IMR-90 (cell line): ENCODE results near the gene FXR2. TPM values are rescaled to one million over a fixed set of nuclear protein-coding genes. Genes with fewer than 3 reads are reported as not detected.
"Not testable (repeated sequence)": the region's sequence is repeated elsewhere in the genome, so short reads cannot be mapped to it uniquely, and the experiment has no call there.

ENCODE experiments used
- ATAC-seq: fragments of 200-7000 bp; cut with Tn5 transposase; 2 replicates; pipeline ENCODE4 v1.9.1; 2020; ENCODE audit warnings: low read depth, mild to moderate bottlenecking, moderate library complexity
- BruUV-seq: library from RNA; stranded (reverse); fragments of 400-500 nt; replicated peaks from 2 replicates; lab custom pipeline; 2021; lab: Mats Ljungman, UMichigan
- CTCF ChIA-PET: fragments of 300-600 bp; formaldehyde crosslinking; extraction: SDS; loops from one replicate; lab custom pipeline; 2021; ENCODE audit warnings: antibody characterized with exemption; lab: Yijun Ruan, JAX
- POLR2A ChIA-PET: fragments of 300-600 bp; sonication (Branson Sonifier 250); formaldehyde crosslinking; loops from one replicate; lab custom pipeline; 2022; ENCODE audit warnings: antibody characterized with exemption; ENCODE audit not compliant: unreplicated experiment; lab: Charles Lee
- DNase-seq: peaks from one replicate; pipeline ENCODE4 v3.0.0; 2013
- H2AFZ ChIP-seq: replicated peaks from 2 replicates; pipeline ENCODE3; 2013; ENCODE audit warnings: low read length, mild to moderate bottlenecking; ENCODE audit not compliant: poor library complexity
- H2AK5ac ChIP-seq: 2 replicates; pipeline ENCODE4 v1.6.1; 2013; ENCODE audit warnings: low read depth, low read length, inconsistent platforms
- H2AK9ac ChIP-seq: replicated peaks from 2 replicates; pipeline ENCODE3; 2013; ENCODE audit warnings: mild to moderate bottlenecking, low read depth, low read length, moderate library complexity; ENCODE audit not compliant: poor library complexity
- H2BK120ac ChIP-seq: 2 replicates; pipeline ENCODE4 v1.6.1; 2013; ENCODE audit warnings: low read depth, low read length, inconsistent platforms
- H2BK15ac ChIP-seq: 3 replicates; pipeline ENCODE4 v1.6.1; 2013; ENCODE audit warnings: low read depth, low read length, inconsistent platforms
- H2BK20ac ChIP-seq: 2 replicates; pipeline ENCODE4 v1.6.1; 2013; ENCODE audit warnings: low read depth, mild to moderate bottlenecking, inconsistent platforms, low read length, moderate library complexity
- H2BK5ac ChIP-seq: 2 replicates; pipeline ENCODE4 v1.6.1; 2013; ENCODE audit warnings: mild to moderate bottlenecking, low read depth, low read length, inconsistent platforms; ENCODE audit not compliant: poor library complexity, severe bottlenecking
- H3K14ac ChIP-seq: replicated peaks from 2 replicates; pipeline ENCODE4 v1.6.1; 2013; ENCODE audit warnings: low read depth, low read length, inconsistent platforms
- H3K18ac ChIP-seq: 2 replicates; pipeline ENCODE4 v1.6.1; 2013; ENCODE audit warnings: low read depth, low read length, control low read depth
- H3K23ac ChIP-seq: 2 replicates; pipeline ENCODE4 v1.6.1; 2013; ENCODE audit warnings: low read depth, low read length, inconsistent platforms
- H3K27ac ChIP-seq: 2 replicates; pipeline ENCODE4 v1.5.1; 2013; ENCODE audit warnings: mild to moderate bottlenecking, control low read depth, low read length; ENCODE audit not compliant: insufficient read depth
- H3K27me3 ChIP-seq: 2 replicates; pipeline ENCODE4 v1.6.1; 2013; ENCODE audit warnings: low read length; ENCODE audit not compliant: control insufficient read depth, insufficient read depth
- H3K36me3 ChIP-seq: 2 replicates; pipeline ENCODE4 v1.6.1; 2013; ENCODE audit warnings: low read length, mixed read lengths; ENCODE audit not compliant: control insufficient read depth, insufficient read depth
- H3K4ac ChIP-seq: 2 replicates; pipeline ENCODE4 v1.6.1; 2013; ENCODE audit warnings: low read depth, low read length, inconsistent platforms
- H3K4me1 ChIP-seq: 2 replicates; pipeline ENCODE4 v1.6.1; 2013; ENCODE audit warnings: low read length, mixed read lengths; ENCODE audit not compliant: control insufficient read depth, insufficient read depth
- H3K4me2 ChIP-seq: 2 replicates; pipeline ENCODE4 v1.6.1; 2013; ENCODE audit warnings: low read depth, mild to moderate bottlenecking, control low read depth, low read length, moderate library complexity
- H3K4me3 ChIP-seq: 2 replicates; pipeline ENCODE4 v1.5.1; 2013; ENCODE audit warnings: low read depth, mild to moderate bottlenecking, control low read depth, low read length, moderate library complexity; ENCODE audit not compliant: insufficient read depth
- H3K56ac ChIP-seq: 2 replicates; pipeline ENCODE4 v1.6.1; 2013; ENCODE audit warnings: low read length, inconsistent platforms; ENCODE audit not compliant: insufficient read depth; ENCODE audit errors: extremely low read depth
- H3K79me1 ChIP-seq, 2 experiments: 2 replicates each; pipeline ENCODE4 v1.6.1; 2013; ENCODE audit warnings: low read length in 2 of 2, inconsistent platforms in 1 of 2, low read depth in 1 of 2
- H3K9ac ChIP-seq: 2 replicates; pipeline ENCODE4 v1.6.1; 2013; ENCODE audit warnings: low read depth, low read length, control low read depth
- H3K9me1 ChIP-seq: 2 replicates; pipeline ENCODE4 v1.6.1; 2013; ENCODE audit warnings: low read length, inconsistent platforms; ENCODE audit not compliant: insufficient read depth
- H3K9me3 ChIP-seq: 2 replicates; pipeline ENCODE4 v1.6.1; 2013; ENCODE audit warnings: low read length; ENCODE audit not compliant: control insufficient read depth, insufficient read depth
- H4K20me1 ChIP-seq: 2 replicates; pipeline ENCODE4 v1.6.1; 2013; ENCODE audit warnings: low read length, inconsistent platforms; ENCODE audit not compliant: insufficient read depth
- H4K5ac ChIP-seq: 2 replicates; pipeline ENCODE4 v1.6.1; 2013; ENCODE audit warnings: mild to moderate bottlenecking, low read depth, low read length, control low read depth
- H4K8ac ChIP-seq, 2 experiments: 2 replicates each; pipeline ENCODE4 v1.6.1; 2013; ENCODE audit warnings: low read depth in 2 of 2, low read length in 2 of 2, control low read depth in 1 of 2, inconsistent platforms in 1 of 2
- H4K91ac ChIP-seq: 2 replicates; pipeline ENCODE4 v1.6.1; 2013; ENCODE audit warnings: low read depth, low read length, inconsistent platforms; ENCODE audit not compliant: insufficient read depth
- WGBS, 2 experiments: methylation state at CpG; one replicate each; pipeline versions ENCODE4 v1.1.5 to v1.1.7; 2013; ENCODE audit warnings: missing lambda C conversion rate in 2 of 2; ENCODE audit not compliant: insufficient read length in 1 of 2; ENCODE audit errors: extremely low coverage in 2 of 2; 5-methylcytosine and 5-hydroxymethylcytosine counted together
- dilution Hi-C: fragments of 300-500 bp; cut with HindIII; formaldehyde crosslinking; loops from one replicate; pipeline ENCODE4 v1.14.3; 2018; ENCODE audit warnings: low sequenced_read_pairs; ENCODE audit not compliant: unreplicated experiment
- in situ Hi-C: fragments of 300-500 bp; cut with MboI; formaldehyde crosslinking; loops from 3 replicates; pipeline ENCODE4 v1.14.3; 2019; ENCODE audit warnings: low sequenced_read_pairs, inconsistent platforms, mixed read lengths
- intact Hi-C: fragments of 100-400 bp; cut with micrococcal nuclease; formaldehyde crosslinking; loops from 2 replicates; pipeline ENCODE4 v1.10.0; 2022
- polyA plus RNA-seq, 3 experiments: library from polyadenylated mRNA; depleted of rRNA; stranded (reverse); fragments of >200 nt; gene quantifications; 2 replicates each; pipeline ENCODE4 v1.2.3, GENCODE V29; 2012; ENCODE audit warnings: low replicate concordance in 1 of 3
- total RNA-seq: library from RNA; depleted of rRNA; stranded (reverse); fragments of >200 nt; gene quantifications from 2 replicates; pipeline ENCODE4 v1.2.3, GENCODE V29; 2012

FXR2 gene
- total and polyA plus RNA-seq, 2 of the 4 experiments (the other 2 are of a cell fraction), result 39.1 to 55.9 TPM

GRCh38 chr17:7597561-7597960 lies 17.1 kb downstream of the FXR2 start:
- intact Hi-C loops, H2BK20ac ChIP-seq, H3K18ac ChIP-seq, H3K4me2 ChIP-seq, H3K4me1 ChIP-seq, H3K23ac ChIP-seq, dilution Hi-C loops, H3K14ac ChIP-seq, H3K4ac ChIP-seq, in situ Hi-C loops, DNase-seq, H3K9me3 ChIP-seq, H2AK9ac ChIP-seq, H3K56ac ChIP-seq, H3K27me3 ChIP-seq, H2BK5ac ChIP-seq, CTCF ChIA-PET, H3K9ac ChIP-seq, H2BK120ac ChIP-seq, ATAC-seq, H3K4me3 ChIP-seq, H4K20me1 ChIP-seq, H4K91ac ChIP-seq, H2AK5ac ChIP-seq, H4K8ac ChIP-seq, H2AFZ ChIP-seq, H3K9me1 ChIP-seq, H4K5ac ChIP-seq, H2BK15ac ChIP-seq, POLR2A ChIA-PET, BruUV-seq, H3K27ac ChIP-seq: not testable (repeated sequence)
- peaks cover 71% of the 10 kb centered on the region for H3K36me3 ChIP-seq
- H3K79me1 ChIP-seq, result peaks cover 7 to 10% of the 10 kb centered on the region in 2 experiments; a peak in 2 of 4 replicates
- 100% methylated on average over 2 of the region's 5 CpGs; no CpG with 5 or more reads in 1 of the 2 experiments for WGBS, 2 experiments
